HL-60/S4 treated with phorbol 12-myristate 13-acetate at 8.2 ng/mL for 4 days and 3 days (cell line): ENCODE measurements around the gene FGF14.
"Not testable (repeated sequence)": the region's sequence is repeated elsewhere in the genome, so short reads cannot be mapped to it uniquely, and the experiment has no call there.

Source experiments
- in situ Hi-C: fragments of 300-500 bp; cut with MboI; formaldehyde crosslinking; loops from 2 replicates; pipeline ENCODE4 v1.15.0; 2022; ENCODE audit warnings: low sequenced_read_pairs

Gene FGF14

GRCh38 chr13:102141625-102142472, 260.0 kb downstream of the FGF14 start:
- in situ Hi-C loops = no loop called here

DNA sequence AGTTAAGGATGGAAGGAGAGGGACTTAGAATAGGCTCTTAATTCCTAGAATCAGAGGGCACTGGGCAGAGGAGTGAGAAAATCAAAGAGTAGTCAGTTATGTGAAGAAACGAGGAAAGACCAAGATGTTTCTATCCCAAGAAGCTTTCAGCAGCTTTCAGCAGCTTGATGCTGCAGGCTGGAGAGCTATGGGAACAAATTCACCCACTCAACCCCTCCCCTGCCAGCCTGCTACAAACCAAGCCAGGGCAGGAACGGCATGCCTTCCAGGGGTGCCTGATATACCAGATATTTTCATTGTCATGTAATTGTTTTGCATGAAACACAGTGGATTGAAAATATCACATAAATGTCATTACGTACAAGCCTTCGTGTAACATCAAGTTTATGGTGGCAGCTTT, 262.2 kb downstream of the FGF14 start:
- in situ Hi-C loops = no loop called here

DNA sequence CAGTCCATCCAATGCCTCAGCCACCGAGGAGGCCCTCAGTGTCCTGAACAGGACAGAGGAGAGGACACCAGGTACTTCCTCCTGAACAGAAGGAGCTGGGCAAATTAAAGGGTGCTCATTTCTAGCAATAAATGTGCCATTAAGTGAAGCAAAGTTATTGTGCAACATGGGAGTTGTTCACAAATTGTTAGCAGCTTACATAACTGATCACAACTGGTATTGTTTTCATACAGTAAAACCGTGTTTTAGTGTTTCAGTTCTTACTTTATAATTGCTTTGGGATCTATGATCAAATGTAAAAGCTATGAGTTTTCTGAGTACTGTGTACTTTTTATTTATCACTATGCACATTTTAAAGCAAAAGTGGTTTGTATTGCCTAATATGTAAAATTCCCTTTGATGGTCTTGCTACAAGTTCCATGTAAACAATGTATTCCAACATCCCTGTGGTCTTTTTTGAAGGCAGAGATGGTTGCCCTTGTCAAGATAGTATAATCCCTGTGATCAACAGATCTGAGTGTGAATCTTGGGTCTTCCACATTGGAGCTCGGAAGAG, 263.1 kb downstream of the FGF14 start:
- in situ Hi-C loops = no loop called here

DNA sequence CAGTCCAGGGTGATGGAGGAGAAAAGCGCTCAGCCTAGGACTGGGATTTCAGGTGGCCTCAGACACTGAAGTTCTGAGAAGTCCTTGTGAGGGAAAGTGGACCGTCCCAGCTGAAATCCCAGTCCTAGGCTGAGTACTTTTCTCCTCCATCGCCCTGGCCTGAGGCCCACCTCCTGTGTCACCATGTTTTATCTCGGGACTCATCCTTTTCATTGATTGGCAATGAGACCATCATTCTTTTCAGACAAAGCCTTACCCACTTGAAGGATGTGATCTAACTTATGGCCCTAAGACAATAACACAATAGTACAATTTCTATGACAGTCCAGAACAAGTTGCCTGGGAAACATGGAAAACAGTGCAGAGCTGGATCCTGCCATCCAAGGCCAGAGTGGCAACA, 263.9 kb downstream of the FGF14 start:
- in situ Hi-C loops = not testable (repeated sequence)

- in situ Hi-C loops = no loop called here
These were observed 265.0 kb downstream of the FGF14 start for GRCh38 chr13:102136735-102137296.

- in situ Hi-C loops = no loop called here
These were observed 269.0 kb downstream of the FGF14 start for GRCh38 chr13:102132777-102133295.

- in situ Hi-C loops = no loop called here
These were observed 270.6 kb downstream of the FGF14 start for GRCh38 chr13:102131246-102131645.

DNA sequence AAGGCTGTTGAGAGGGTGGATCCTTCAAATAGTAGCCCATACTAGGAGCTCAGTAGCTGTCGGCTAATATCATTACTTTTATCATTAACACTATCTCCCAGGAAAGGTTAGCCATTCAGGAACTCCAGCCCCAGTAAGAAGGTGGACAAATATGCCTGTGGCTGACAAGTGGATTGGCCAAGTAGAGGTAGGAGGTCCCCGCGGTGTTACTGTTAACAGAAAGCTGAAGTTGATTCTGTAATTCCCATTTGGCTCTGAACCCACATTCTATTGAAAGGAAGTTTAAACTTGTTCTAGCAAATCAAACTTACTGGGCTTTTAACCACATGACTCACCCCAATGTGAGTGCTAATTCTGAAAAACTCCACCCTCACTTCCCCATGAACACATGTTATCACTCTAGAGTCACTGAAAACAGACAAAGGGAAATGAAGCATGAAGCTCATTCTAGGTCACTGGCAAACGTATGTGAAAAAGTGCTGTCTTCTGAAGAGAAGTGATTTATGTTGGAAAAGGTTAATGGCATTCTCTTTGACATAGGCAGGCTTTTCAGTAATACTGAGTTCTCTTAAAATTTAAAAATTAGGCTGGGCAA, 273.5 kb downstream of the FGF14 start:
- in situ Hi-C loops = no loop called here

- in situ Hi-C loops = no loop called here
These were observed 274.7 kb downstream of the FGF14 start for GRCh38 chr13:102127153-102127552.

DNA sequence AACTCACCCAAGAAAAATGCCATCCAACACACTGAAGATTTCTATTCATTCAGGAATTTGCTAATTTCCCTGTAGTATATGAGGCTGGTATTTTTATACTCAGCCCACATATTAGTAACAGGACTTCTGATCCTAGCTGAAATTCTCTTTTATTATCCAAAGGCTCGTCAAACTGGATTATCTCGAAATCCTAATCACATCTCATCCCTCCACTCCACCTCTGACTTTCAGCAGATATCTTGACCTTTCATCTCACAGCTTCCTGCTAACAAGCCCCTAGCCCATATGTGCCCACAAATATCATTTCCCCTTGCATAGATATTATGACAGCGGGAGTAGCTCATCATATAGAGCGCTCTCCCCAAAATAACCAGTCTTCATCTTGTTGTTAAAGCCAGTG, 279.7 kb downstream of the FGF14 start:
- in situ Hi-C loops = no loop called here

DNA sequence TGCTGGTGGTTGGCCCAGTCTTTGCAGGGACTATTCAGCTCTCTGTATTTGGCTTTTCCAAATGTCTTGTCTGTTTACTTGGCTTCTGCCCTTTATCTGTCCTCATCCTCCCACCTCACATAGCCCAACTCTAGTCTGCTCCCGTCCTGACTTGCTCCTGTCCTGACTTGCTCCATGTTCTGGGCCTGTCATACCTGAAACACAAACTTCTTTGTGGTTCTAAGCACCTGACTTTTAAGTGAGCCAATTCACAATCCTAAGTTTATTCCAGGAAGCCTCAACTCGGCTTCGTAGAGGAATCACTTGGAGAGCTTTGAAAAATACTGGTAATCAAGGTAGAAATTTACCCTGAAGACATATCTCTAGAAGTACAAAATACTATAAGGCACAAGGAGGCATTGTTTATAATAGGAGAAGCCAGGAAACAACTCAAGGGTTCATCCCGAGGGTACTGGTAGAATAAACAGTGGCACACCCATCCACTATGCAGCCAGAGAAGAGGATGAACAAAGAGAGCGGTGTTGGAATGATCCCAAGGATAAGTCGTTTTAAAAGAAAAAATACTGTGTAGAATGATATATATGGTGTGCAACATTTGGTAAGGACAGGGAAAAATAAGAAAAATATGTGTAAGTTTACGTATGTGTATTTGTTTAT, 284.5 kb downstream of the FGF14 start:
- in situ Hi-C loops = no loop called here

- in situ Hi-C loops = no loop called here
These were observed 298.4 kb downstream of the FGF14 start for GRCh38 chr13:102103469-102103868.

DNA sequence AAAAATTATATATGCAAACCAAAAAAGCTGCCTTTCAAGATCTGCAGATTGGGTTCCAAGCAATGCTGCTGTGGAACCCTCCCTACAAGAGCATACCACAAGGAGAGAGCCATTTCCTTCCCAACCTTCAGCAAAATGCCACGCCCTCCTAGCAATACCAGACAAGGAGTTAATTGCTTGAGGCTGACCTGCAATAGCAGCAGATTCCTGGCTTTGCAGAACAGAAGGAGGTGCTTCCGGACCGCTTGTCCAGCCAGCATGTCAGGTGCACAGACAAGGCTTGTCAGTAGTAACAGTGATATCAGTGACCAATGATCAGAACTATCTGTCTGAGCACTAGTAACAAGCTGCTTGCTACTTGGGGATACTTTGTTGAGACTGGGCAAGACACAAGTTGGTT, 301.6 kb downstream of the FGF14 start:
- in situ Hi-C loops = no loop called here

DNA sequence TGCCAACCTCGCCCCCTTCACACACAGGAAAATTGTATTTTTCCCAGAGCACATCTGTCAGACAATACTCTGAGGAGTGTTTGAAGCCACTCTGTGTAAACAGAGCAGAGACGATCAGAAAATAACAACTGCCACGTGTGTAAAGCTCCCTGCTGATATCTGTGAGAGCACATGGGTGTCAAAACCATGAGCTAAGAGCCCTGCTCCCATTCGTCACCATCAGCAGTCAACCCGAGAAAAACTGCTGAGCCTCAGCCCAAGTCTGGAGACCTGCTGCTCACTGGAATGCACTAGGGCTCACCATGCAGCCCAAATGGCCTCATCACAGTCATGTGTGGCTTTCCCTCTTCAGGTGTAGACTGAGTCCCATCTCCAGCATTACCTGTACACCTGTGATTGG, 304.1 kb downstream of the FGF14 start:
- in situ Hi-C loops = no loop called here

DNA sequence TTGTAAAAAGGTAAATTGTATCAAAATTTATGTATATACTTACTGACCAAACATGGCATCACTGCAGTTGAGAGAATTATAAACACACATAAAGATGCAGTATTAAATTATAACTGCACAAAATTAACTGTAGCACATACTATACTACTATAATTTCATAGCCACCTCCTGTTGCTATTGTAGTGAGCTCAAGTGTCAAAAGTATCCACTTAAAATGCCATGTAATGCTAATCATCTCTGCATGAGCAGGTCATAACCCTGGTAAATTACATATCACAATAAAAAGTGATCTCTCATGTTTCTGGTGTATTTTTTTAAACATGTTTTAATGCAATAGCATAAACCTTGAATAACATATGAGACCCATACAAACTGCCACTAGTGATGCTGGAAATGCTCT, 308.6 kb downstream of the FGF14 start:
- in situ Hi-C loops = not testable (repeated sequence)

DNA sequence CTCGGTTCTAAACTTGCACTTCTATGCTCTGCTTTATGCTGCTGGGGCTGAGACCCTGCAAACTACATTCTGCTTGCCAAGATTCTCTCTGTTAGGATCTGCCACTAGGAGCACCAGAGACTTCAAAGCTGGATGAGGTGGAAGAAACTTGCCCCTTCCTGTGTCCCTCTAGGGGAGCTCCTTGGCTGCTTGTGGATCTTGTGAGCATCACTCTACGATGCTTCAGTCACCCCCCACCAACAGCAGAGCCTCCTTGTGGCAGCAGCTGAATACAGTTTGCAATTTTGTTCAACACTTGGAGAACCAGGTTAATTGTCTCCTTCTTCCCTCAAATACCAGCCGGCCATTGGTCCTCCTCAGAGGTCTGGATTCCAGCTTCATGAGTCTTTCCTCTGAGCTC, 310.6 kb downstream of the FGF14 start:
- in situ Hi-C loops = no loop called here

GRCh38 chr13:102090532-102090931, 311.3 kb downstream of the FGF14 start:
- in situ Hi-C loops = no loop called here

- in situ Hi-C loops = no loop called here
These were observed 312.1 kb downstream of the FGF14 start for GRCh38 chr13:102089722-102090121.

DNA sequence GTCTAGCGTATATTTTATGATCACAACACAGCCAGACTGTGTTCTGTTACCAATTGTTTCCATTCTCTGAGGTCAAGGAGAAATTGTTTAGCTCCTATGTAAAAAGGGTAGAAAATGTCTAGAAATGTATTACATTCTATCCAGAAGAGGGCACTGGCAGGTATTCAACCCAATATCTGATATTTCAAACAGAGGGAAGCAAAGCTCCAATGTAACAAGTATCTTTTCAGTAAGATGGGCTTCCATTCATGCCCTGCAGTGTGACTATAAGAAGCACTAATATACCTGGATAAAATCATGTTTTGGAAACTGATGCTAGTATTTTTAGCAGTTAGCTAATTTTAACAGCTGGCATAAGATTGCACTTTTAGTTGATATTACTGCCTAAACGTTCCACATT, 312.7 kb downstream of the FGF14 start:
- in situ Hi-C loops = no loop called here

- in situ Hi-C loops = no loop called here
These were observed 328.6 kb downstream of the FGF14 start for GRCh38 chr13:102073251-102073650.

- in situ Hi-C loops = no loop called here
These were observed 330.1 kb downstream of the FGF14 start for GRCh38 chr13:102071711-102072110.
